GM18507 (cell line): ENCODE data around the gene SUOX.

Source experiments
- DNase-seq: peaks from one replicate; pipeline ENCODE4 v3.0.0; 2011; ENCODE audit warnings: low read depth; ENCODE audit not compliant: insufficient read length; ENCODE audit errors: extremely low spot score
- FAIRE-seq: peaks from 2 replicates; lab custom pipeline; 2011; peaks lifted over from hg19 to GRCh38; lab: Jason Lieb, UNC

Gene SUOX

GRCh38 chr12:55996715-55997534, at the start of gene SUOX:
TSS of gene SUOX (plus strand) at chr12:55997276. CDS start at chr12:56002222, 4,946 bp downstream.
- peak; percentile 98 for FAIRE-seq
- DNase-seq: peak; percentile 98

- no peak for FAIRE-seq
Measured at GRCh38 chr12:55955344-55955743, 41.7 kb upstream of the SUOX start.

GRCh38 chr12:55955800-55956508, 41.1 kb upstream of the SUOX start:
- FAIRE-seq (no peak), DNase-seq (no peak)

More at GRCh38 chr12:55955344-55955743, 41.7 kb upstream of the SUOX start:
- no peak for DNase-seq

- FAIRE-seq (no peak), DNase-seq (no peak)
Measured at GRCh38 chr12:55957106-55957859, 39.8 kb upstream of the SUOX start.

GRCh38 chr12:55963760-55964159, 33.3 kb upstream of the SUOX start:
- DNase-seq: no peak

GRCh38 chr12:55965240-55965639, 31.8 kb upstream of the SUOX start:
- no peak for DNase-seq
- no peak for FAIRE-seq

More at GRCh38 chr12:55963760-55964159, 33.3 kb upstream of the SUOX start:
- FAIRE-seq: no peak

- no peak for DNase-seq
- no peak for FAIRE-seq
Measured at GRCh38 chr12:55965941-55966407, 31.1 kb upstream of the SUOX start, which contains the start of gene PMEL. TSS of gene PMEL (minus strand) at chr12:55966042. CDS start at chr12:55966011, 31 bp downstream.

- peak; percentile 87 for DNase-seq
- peak; percentile 89 for FAIRE-seq
Measured at GRCh38 chr12:55966408-55967281, 30.4 kb upstream of the SUOX start, which contains the start of gene CDK2. TSS of gene CDK2 (plus strand) at chr12:55966830. CDS start at chr12:55967009, 179 bp downstream.

GRCh38 chr12:55969356-55969755, 27.7 kb upstream of the SUOX start:
- FAIRE-seq: no peak
- no peak for DNase-seq

GRCh38 chr12:55970775-55971174, 26.3 kb upstream of the SUOX start:
- no peak for FAIRE-seq
- DNase-seq: no peak

- no peak for DNase-seq
- no peak for FAIRE-seq
Measured at GRCh38 chr12:55972042-55972441, 25.0 kb upstream of the SUOX start.

- no peak for DNase-seq
- no peak for FAIRE-seq
Measured at GRCh38 chr12:55972456-55972855, 24.6 kb upstream of the SUOX start.

GRCh38 chr12:55972911-55973598, 24.0 kb upstream of the SUOX start:
- DNase-seq (no peak), FAIRE-seq (peak; percentile 45)

GRCh38 chr12:55973599-55974307, 23.3 kb upstream of the SUOX start, which contains the start of gene RAB5B:
TSS of gene RAB5B (plus strand) at chr12:55974078. CDS start at chr12:55986961, 12,883 bp downstream.
- FAIRE-seq: peak; percentile 100
- peak; percentile 88 for DNase-seq

- FAIRE-seq: no peak
- no peak for DNase-seq
Measured at GRCh38 chr12:55974308-55974730, 22.8 kb upstream of the SUOX start.

- FAIRE-seq: no peak
- DNase-seq: no peak
Measured at GRCh38 chr12:55978393-55978792, 18.7 kb upstream of the SUOX start.

GRCh38 chr12:55979069-55979468, 18.0 kb upstream of the SUOX start:
- FAIRE-seq (no peak), DNase-seq (no peak)
